ENCODE results near the gene TMEM266.

- TF ChIP-seq, protein P1, sequence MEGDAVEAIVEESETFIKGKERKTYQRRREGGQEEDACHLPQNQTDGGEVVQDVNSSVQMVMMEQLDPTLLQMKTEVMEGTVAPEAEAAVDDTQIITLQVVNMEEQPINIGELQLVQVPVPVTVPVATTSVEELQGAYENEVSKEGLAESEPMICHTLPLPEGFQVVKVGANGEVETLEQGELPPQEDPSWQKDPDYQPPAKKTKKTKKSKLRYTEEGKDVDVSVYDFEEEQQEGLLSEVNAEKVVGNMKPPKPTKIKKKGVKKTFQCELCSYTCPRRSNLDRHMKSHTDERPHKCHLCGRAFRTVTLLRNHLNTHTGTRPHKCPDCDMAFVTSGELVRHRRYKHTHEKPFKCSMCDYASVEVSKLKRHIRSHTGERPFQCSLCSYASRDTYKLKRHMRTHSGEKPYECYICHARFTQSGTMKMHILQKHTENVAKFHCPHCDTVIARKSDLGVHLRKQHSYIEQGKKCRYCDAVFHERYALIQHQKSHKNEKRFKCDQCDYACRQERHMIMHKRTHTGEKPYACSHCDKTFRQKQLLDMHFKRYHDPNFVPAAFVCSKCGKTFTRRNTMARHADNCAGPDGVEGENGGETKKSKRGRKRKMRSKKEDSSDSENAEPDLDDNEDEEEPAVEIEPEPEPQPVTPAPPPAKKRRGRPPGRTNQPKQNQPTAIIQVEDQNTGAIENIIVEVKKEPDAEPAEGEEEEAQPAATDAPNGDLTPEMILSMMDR (IDR thresholded peaks at IDR 0.05 in 8 of 11, conservative IDR thresholded peaks at IDR 0.05 in 3 of 11), result no peak
- no peak for TF ChIP-seq POLR2AphosphoS5 (IDR thresholded peaks at IDR 0.05)
Measured at GRCh38 chr15:76169018-76169417, 109.2 kb downstream of the TMEM266 start.

All from spleen (tissue), 7 donors.